Iris pigment epithelial cell (primary cell): ENCODE results near the gene ZMYND8.
A peak's percentile ranks its signal among the peaks of the same experiment; 100 is the strongest.
"Not testable (repeated sequence)": the region's sequence is repeated elsewhere in the genome, so short reads cannot be mapped to it uniquely, and the experiment has no call there.

ENCODE experiments used
- DNase-seq: peaks from one replicate; pipeline ENCODE4 v3.0.0-alpha.2; 2011; ENCODE audit warnings: low read depth

Gene ZMYND8

DNA sequence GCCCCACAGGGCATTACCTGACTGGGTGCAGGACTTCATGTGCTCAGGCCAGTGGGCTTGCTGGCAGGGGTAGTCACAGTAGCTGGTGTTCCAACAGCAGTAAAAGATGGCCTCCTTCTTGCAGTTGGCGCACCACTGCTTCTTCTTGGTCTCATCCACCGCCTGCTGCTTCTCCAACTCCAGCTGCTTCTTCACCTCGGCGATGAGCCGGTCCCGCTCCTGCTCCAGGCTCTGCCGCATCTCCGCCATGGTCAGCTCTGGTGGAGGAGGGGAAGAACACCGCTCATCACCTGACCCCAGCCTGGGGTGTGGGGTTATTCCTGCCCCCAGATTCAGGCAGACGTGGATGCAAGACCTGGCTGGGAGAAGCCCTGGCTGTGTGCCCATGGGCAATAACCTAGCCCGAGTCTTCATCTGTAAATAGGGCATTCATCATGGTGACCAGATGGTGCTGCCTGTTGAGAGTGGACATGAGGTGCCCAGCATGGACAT, 132.2 kb downstream of the ZMYND8 start:
- DNase-seq, result no peak

DNA sequence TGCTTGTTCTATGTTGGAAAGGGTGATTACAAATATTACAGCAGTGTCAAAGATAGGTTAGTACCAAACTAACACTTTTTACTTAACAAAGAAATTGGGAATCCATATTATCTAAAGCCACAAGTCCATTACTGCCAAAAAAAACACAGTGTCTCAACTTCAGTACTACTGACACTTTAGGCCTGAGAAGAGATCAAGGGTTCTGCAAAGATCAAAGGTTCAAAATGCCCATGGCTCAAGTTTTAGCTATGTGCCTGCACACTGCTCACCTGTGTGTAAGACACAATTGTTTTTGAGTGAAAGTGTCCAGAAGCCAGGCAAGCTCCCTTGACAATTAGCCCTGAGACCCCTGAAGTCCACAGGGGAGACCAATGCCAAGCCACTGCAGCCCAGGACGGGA, 132.6 kb downstream of the ZMYND8 start:
- no peak for DNase-seq

- no peak for DNase-seq
Observed at GRCh38 chr20:47222468-47223119, 133.9 kb downstream of the ZMYND8 start.

DNA sequence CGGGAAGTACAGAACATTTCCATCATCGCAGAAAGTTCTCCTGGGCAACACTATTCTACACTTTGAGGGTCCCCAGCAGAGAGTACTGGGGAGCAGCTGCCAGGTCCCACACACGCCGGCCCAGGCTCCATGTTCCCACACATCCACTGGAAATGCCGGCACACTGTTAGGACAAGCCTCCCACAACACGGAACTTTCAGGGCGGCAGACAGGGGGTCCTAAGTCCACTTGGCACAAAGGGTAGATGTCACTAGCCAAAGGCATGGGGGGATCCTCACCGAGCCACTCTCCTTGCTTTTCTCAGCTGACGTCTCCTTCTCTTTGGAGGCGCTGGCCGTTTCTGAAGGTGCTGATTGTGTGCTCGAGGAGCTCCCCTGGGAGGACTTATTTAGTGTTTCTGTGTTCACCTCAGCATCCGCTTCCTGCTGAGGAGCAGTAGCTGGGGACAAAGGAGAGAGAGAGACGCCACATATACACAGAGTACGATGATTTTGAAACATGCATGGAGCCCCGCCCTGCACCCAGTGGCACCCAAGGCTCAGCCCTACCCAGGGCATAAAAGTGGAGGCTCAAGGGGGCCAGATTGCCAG, 135.4 kb downstream of the ZMYND8 start:
- DNase-seq, result no peak

GRCh38 chr20:47220161-47220582, 136.3 kb downstream of the ZMYND8 start:
- DNase-seq, result no peak

- no peak for DNase-seq
Observed at GRCh38 chr20:47217482-47218446, 138.7 kb downstream of the ZMYND8 start.

GRCh38 chr20:47216819-47217410, 139.6 kb downstream of the ZMYND8 start:
- no peak for DNase-seq

DNA sequence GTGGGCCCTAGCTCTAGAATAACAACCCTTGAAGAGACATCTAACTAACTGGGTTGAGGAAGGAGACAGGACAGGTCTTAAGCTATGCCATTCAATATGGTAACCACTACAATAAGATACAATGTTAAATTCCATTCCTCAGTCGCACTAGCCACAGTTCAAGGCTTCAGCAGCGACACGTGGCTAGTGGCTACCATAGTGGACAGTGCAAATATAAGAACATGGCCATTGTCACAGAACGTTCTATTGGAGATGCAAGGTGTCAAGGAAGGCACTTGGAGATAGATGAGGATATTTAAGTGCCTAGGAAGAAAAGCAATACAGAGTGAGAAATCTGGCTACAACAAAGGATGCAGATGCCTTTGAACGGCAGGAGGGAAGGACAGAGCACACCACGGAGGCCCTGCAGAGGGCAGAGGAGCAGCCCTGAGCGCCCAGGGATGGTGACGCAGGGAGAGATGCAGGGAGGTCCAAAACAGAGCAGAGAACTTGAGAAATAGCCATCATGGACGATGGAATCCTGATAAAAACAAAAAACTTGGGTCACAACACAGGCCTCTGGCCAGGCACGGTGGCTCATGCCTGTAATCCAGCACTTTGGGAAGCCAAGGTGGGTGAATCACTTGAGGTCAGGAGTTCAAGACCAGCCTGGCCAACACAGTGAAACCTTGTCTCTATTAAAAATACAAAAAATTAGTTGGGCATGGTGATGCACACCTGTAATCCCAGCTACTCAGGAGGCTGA, 140.7 kb downstream of the ZMYND8 start:
- no peak for DNase-seq

GRCh38 chr20:47213966-47214365, 142.5 kb downstream of the ZMYND8 start:
- no peak for DNase-seq

- no peak for DNase-seq
Observed at GRCh38 chr20:47212606-47213207, 143.8 kb downstream of the ZMYND8 start.

GRCh38 chr20:47211036-47211435, 145.5 kb downstream of the ZMYND8 start:
- DNase-seq, result no peak

- DNase-seq, result no peak
Observed at GRCh38 chr20:47210470-47210869, 146.0 kb downstream of the ZMYND8 start.

GRCh38 chr20:47209982-47210381, 146.5 kb downstream of the ZMYND8 start:
- DNase-seq, result no peak

- DNase-seq, result no peak
Observed at GRCh38 chr20:47208534-47209174, 147.8 kb downstream of the ZMYND8 start.

GRCh38 chr20:47206962-47207641, 149.4 kb downstream of the ZMYND8 start:
- DNase-seq, result no peak

DNA sequence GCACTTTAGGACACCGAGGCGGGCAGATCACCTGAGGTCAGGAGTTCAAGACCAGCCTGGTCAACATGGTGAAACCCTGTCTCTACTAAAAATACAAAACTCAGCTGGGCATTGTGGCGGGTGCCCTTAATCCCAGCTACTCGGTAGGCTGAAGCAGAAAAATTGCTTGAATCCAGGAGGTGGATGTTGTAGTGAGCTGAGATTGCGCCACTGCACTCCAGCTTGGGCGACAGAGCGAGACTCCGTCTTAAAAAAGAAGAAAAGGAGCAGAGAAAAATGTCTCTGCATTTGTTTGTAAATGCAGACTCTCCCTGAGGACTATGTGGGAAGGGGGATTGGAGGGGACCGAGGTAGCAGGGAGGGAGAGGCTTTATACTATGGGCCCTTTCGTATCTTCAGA, 149.9 kb downstream of the ZMYND8 start:
- not testable (repeated sequence) for DNase-seq

- DNase-seq, result peak; percentile 80
Observed at GRCh38 chr20:47205577-47206123, 150.8 kb downstream of the ZMYND8 start.

GRCh38 chr20:47204850-47205122, 151.7 kb downstream of the ZMYND8 start:
- not testable (repeated sequence) for DNase-seq

GRCh38 chr20:47204008-47204849, 152.3 kb downstream of the ZMYND8 start:
- peak; percentile 93 for DNase-seq
